Tongue (tissue), 2 donors: ENCODE measurements around the gene AP1M1. TPM values are rescaled to one million over a fixed set of nuclear protein-coding genes. Genes with fewer than 3 reads are reported as not detected.

Experiments used
- small RNA-seq: library from RNA; depleted of rRNA; stranded (forward); fragments of <200 nt; gene quantifications from one replicate; pipeline ENCODE3, GENCODE V24; 2014; ENCODE audit warnings: low replicate concordance
- total RNA-seq: library from RNA; depleted of rRNA; stranded (reverse); fragments of >200 nt; gene quantifications from one replicate; pipeline ENCODE4 v1.2.3, GENCODE V29; 2014

Gene AP1M1
- total RNA-seq, 1 donor from 2014 or later, result 36.8 TPM

Small RNA genes within 50 kb of the gene (small RNA-seq; reads per million reads assigned to genes)
- not detected for gene RF00017

Other genes with a start within 250 kb of the AP1M1 start
- gene OR10H4, start 248.9 kb upstream of the AP1M1 start, total RNA-seq, result not detected
- 220 TPM for gene TPM4, start 121.4 kb upstream of the AP1M1 start, total RNA-seq
- 36.4 TPM for gene RAB8A, start 86.0 kb upstream of the AP1M1 start, total RNA-seq
- gene HSH2D, start 54.2 kb upstream of the AP1M1 start, total RNA-seq, result 1.1 TPM
- gene CIB3, start 24.4 kb upstream of the AP1M1 start, total RNA-seq, result not detected
- gene FAM32A, start 12.5 kb upstream of the AP1M1 start, total RNA-seq, result 73.4 TPM
- 14.2 TPM for gene KLF2, start 126.9 kb downstream of the AP1M1 start, total RNA-seq